ENCODE data around the gene MMP17. TPM values are rescaled to one million over a fixed set of nuclear protein-coding genes. Genes with fewer than 3 reads are reported as not detected.

Gene MMP17
- polyA plus RNA-seq, 1 donor (not counting 4 experiments of a cell fraction or from before 2014, with no cell fraction given): 2.3 TPM

DNA sequence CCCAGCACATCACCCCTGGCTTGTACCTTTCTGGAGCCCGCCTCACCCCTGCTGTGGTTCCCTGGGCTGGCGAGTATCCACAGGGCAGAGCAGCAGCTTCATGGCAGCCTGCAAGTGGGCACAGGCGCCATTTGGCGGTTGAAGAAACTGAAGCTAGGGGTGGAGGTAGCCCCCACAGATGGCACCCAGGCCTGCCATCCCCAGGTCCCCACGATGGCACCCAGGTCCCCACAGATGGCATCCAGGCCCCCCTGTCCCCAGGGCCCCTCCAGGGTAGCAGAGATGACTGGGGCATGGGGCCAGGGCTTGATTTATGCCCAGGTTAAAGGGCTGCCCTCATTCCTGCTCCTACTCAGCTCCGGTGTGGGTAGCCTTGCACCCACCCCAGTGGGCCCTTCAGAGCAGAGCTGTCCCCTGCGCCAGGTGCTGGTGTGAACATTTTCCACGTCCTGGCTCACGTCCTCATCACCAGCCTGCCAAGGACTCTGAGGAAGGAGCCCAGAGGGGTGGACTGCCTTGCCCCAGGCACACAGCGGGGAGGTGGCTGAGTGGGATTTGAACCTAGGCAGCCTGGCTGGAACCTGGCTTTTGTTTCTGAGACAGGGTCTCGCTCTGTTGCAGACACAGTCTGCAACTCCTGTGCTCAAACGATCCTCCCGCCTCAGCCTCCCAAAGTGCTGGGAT lies 8.7 kb downstream of the MMP17 start:
- Histone ChIP-seq H4K20me1 (ENCODE audit: control insufficient read depth, extremely low read depth, insufficient read depth, low read length) (no peaks in the 10 kb centered on the region), H3K27me3 (ENCODE audit: control insufficient read depth, extremely low read depth, insufficient read depth, low read length) (peaks cover 3% of the 10 kb centered on the region), H3K9me1 (ENCODE audit: control insufficient read depth, extremely low read depth, insufficient read depth, low read length) (no peaks in the 10 kb centered on the region), H3K4me1 (ENCODE audit: control insufficient read depth, extremely low read depth, insufficient read depth, low read length) (peaks cover 3% of the 10 kb centered on the region), H3K4me3 (ENCODE audit: control insufficient read depth in 2 of 3, extremely low read depth in 1 of 3, insufficient read depth in 2 of 3, low read depth in 1 of 3, low read length in 3 of 3) (no peak overlapping the region), H3K79me2 (ENCODE audit: control insufficient read depth, insufficient read depth, low read length) (no peaks in the 10 kb centered on the region), H3K9me3 (ENCODE audit: control insufficient read depth, low read depth, low read length) (no peaks in the 10 kb centered on the region), H3K27ac (ENCODE audit: control insufficient read depth, insufficient read depth, low read length) (no peak overlapping the region), H3K4me2 (ENCODE audit: control insufficient read depth, extremely low read depth, insufficient read depth, low read depth, low read length) (no peak overlapping the region), H3K9ac (ENCODE audit: control insufficient read depth, extremely low read depth, insufficient read depth, low read length) (no peak overlapping the region), H2AFZ (ENCODE audit: control insufficient read depth, low read length) (no peak overlapping the region), H3K36me3 (ENCODE audit: control insufficient read depth in 2 of 2, extremely low read depth in 1 of 2, insufficient read depth in 2 of 2, low read length in 2 of 2) (no peaks in the 10 kb centered on the region)
- DNase-seq (ENCODE audit: low read depth, low spot score) (no peak), FAIRE-seq (no peak)
- no peak for TF ChIP-seq EZH2 (IDR thresholded peaks at IDR 0.05; ENCODE audit: low read length)
- TF ChIP-seq, protein P1, sequence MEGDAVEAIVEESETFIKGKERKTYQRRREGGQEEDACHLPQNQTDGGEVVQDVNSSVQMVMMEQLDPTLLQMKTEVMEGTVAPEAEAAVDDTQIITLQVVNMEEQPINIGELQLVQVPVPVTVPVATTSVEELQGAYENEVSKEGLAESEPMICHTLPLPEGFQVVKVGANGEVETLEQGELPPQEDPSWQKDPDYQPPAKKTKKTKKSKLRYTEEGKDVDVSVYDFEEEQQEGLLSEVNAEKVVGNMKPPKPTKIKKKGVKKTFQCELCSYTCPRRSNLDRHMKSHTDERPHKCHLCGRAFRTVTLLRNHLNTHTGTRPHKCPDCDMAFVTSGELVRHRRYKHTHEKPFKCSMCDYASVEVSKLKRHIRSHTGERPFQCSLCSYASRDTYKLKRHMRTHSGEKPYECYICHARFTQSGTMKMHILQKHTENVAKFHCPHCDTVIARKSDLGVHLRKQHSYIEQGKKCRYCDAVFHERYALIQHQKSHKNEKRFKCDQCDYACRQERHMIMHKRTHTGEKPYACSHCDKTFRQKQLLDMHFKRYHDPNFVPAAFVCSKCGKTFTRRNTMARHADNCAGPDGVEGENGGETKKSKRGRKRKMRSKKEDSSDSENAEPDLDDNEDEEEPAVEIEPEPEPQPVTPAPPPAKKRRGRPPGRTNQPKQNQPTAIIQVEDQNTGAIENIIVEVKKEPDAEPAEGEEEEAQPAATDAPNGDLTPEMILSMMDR (optimal IDR thresholded peaks at IDR 0.05 in 1 of 3, IDR thresholded peaks at IDR 0.05 in 1 of 3, conservative IDR thresholded peaks at IDR 0.05 in 1 of 3; ENCODE audit: extremely low read depth in 1 of 3, insufficient read depth in 2 of 3, low read length in 3 of 3): no peak
- dilution Hi-C loops (cut with MboI; ENCODE audit: extremely low pct_ligation_motif_present, low sequenced_read_pairs): no loop called here

DNA sequence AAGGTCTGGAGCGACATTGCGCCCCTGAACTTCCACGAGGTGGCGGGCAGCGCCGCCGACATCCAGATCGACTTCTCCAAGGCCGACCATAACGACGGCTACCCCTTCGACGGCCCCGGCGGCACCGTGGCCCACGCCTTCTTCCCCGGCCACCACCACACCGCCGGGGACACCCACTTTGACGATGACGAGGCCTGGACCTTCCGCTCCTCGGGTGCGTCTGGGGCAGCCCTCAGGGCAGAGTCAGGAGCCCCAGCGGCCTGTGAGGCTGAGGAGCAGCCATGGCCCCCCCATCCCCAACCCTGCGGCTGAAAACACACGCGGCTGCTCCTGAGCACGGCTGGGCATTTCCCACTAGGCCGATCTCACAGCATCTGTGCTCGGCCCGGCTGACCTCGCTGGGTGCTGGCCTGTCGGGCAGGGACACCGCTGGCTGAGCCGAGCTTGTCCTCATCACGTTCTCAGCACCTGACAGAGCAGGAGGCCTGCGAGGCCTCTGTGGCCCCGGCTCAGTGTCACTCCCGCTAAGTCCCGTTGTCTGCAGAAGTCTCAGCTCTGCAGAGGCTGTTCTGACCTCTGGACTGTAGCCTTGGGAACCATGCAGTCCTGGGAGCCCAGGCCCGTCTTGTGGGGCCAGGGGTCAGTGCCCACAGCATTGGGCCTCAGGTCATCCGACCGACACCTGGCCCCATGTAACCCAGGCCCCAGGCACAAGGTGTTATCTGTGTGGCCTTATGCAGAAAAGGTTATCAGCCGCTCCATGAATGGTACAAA lies 12.6 kb downstream of the MMP17 start:
- Histone ChIP-seq H3K9me1 (ENCODE audit: control insufficient read depth, extremely low read depth, insufficient read depth, low read length) (no peaks in the 10 kb centered on the region), H3K27me3 (ENCODE audit: control insufficient read depth, extremely low read depth, insufficient read depth, low read length) (no peaks in the 10 kb centered on the region), H3K36me3 (ENCODE audit: control insufficient read depth in 2 of 2, extremely low read depth in 1 of 2, insufficient read depth in 2 of 2, low read length in 2 of 2) (no peaks in the 10 kb centered on the region), H3K4me1 (ENCODE audit: control insufficient read depth, extremely low read depth, insufficient read depth, low read length) (no peaks in the 10 kb centered on the region), H2AFZ (ENCODE audit: control insufficient read depth, low read length) (no peak overlapping the region), H4K20me1 (ENCODE audit: control insufficient read depth, extremely low read depth, insufficient read depth, low read length) (no peaks in the 10 kb centered on the region), H3K79me2 (ENCODE audit: control insufficient read depth, insufficient read depth, low read length) (no peaks in the 10 kb centered on the region), H3K4me3 (ENCODE audit: control insufficient read depth in 2 of 3, extremely low read depth in 1 of 3, insufficient read depth in 2 of 3, low read depth in 1 of 3, low read length in 3 of 3) (no peak overlapping the region), H3K27ac (ENCODE audit: control insufficient read depth, insufficient read depth, low read length) (no peak overlapping the region), H3K9me3 (ENCODE audit: control insufficient read depth, low read depth, low read length) (no peaks in the 10 kb centered on the region), H3K4me2 (ENCODE audit: control insufficient read depth, extremely low read depth, insufficient read depth, low read depth, low read length) (no peak overlapping the region), H3K9ac (ENCODE audit: control insufficient read depth, extremely low read depth, insufficient read depth, low read length) (no peak overlapping the region)
- no peak for TF ChIP-seq EZH2 (IDR thresholded peaks at IDR 0.05; ENCODE audit: low read length)
- TF ChIP-seq, protein P1 (optimal IDR thresholded peaks at IDR 0.05 in 1 of 3, IDR thresholded peaks at IDR 0.05 in 1 of 3, conservative IDR thresholded peaks at IDR 0.05 in 1 of 3; ENCODE audit: extremely low read depth in 1 of 3, insufficient read depth in 2 of 3, low read length in 3 of 3): no peak
- dilution Hi-C loops (cut with MboI; ENCODE audit: extremely low pct_ligation_motif_present, low sequenced_read_pairs): no loop called here
- DNase-seq (ENCODE audit: low read depth, low spot score): no peak
- no peak for FAIRE-seq
